PFSK-1 (cell line): Measurements from ENCODE around the gene FRMD8.

Experiments
- FOXP2 ChIP-seq: optimal IDR thresholded peaks from 2 replicates; pipeline ENCODE3; 2011; ENCODE audit warnings: borderline replicate concordance, control low read depth, inconsistent platforms; ENCODE audit not compliant: insufficient read depth; ENCODE audit errors: extremely low read length, extremely low read depth
- POLR2AphosphoS5 ChIP-seq: IDR thresholded peaks from 2 replicates; pipeline ENCODE4 v1.6.1; 2012; ENCODE audit warnings: low read depth, mild to moderate bottlenecking, control low read depth, low read length, moderate library complexity
- REST ChIP-seq, 2 experiments: IDR thresholded peaks; 2 replicates each; pipeline versions ENCODE4 v1.6.1 to v1.8.0; 2011 to 2012; ENCODE audit warnings: low read depth in 2 of 2, low read length in 2 of 2, control low read depth in 1 of 2, inconsistent platforms in 1 of 2, mild to moderate bottlenecking in 1 of 2, moderate library complexity in 1 of 2; ENCODE audit not compliant: insufficient read depth in 1 of 2
- SIN3A ChIP-seq: IDR thresholded peaks from 2 replicates; pipeline ENCODE4 v1.6.1; 2012; ENCODE audit warnings: mild to moderate bottlenecking, low read length, moderate library complexity, borderline replicate concordance; ENCODE audit not compliant: insufficient read depth
- TAF1 ChIP-seq: IDR thresholded peaks from 2 replicates; pipeline ENCODE4 v1.6.1; 2012; ENCODE audit warnings: low read length, control low read depth, borderline replicate concordance; ENCODE audit not compliant: insufficient read depth

Gene FRMD8

GRCh38 chr11:65373839-65374580 lies 12.4 kb upstream of the FRMD8 start:
- TF ChIP-seq REST (IDR thresholded peaks at IDR 0.05; ENCODE audit: insufficient read depth in 1 of 2, low read depth in 2 of 2, low read length in 2 of 2) (no peak), POLR2AphosphoS5 (no peak), SIN3A (no peak), FOXP2 (no peak), TAF1 (no peak)

- TF ChIP-seq TAF1 = no peak
Measured at GRCh38 chr11:65375012-65375411, 11.4 kb upstream of the FRMD8 start.

- TF ChIP-seq REST (IDR thresholded peaks at IDR 0.05; ENCODE audit: insufficient read depth in 1 of 2, low read depth in 2 of 2, low read length in 2 of 2) = no peak
- TF ChIP-seq TAF1 = no peak
- TF ChIP-seq POLR2AphosphoS5 = no peak
- no peak for TF ChIP-seq FOXP2
- TF ChIP-seq SIN3A = no peak
Measured at GRCh38 chr11:65376138-65376713, 10.2 kb upstream of the FRMD8 start.

GRCh38 chr11:65377036-65377435 lies 9.4 kb upstream of the FRMD8 start:
- TF ChIP-seq SIN3A (no peak), REST (IDR thresholded peaks at IDR 0.05; ENCODE audit: insufficient read depth in 1 of 2, low read depth in 2 of 2, low read length in 2 of 2) (no peak), POLR2AphosphoS5 (no peak), TAF1 (no peak), FOXP2 (no peak)

- TF ChIP-seq POLR2AphosphoS5 (no peak), SIN3A (no peak), REST (IDR thresholded peaks at IDR 0.05; ENCODE audit: insufficient read depth in 1 of 2, low read depth in 2 of 2, low read length in 2 of 2) (no peak), FOXP2 (no peak), TAF1 (no peak)
Measured at GRCh38 chr11:65377777-65378176, 8.7 kb upstream of the FRMD8 start.
